ENCODE results near the gene NEU3.

GRCh38 chr11:74952752-74953151 is 36.0 kb upstream of the NEU3 start:
- TF ChIP-seq CTCF (IDR thresholded peaks at IDR 0.05) (no peak), EZH2 (IDR thresholded peaks at IDR 0.05; ENCODE audit: borderline replicate concordance, insufficient read depth, low read depth, low read length, poor library complexity, severe bottlenecking) (no peak)

Data from B cell (primary cell).